Thoracic aorta (tissue), 2 donors: Measurements from ENCODE around the gene JKAMP. TPM values are rescaled to one million over a fixed set of nuclear protein-coding genes. Genes with fewer than 3 reads are reported as not detected.

Experiments used
- ATAC-seq: fragments of 150-250 bp; one replicate; pipeline ENCODE4 v1.8.0; 2017; ENCODE audit warnings: low read depth; ENCODE audit not compliant: insufficient number of reproducible peaks, low FRiP score
- DNase-seq: peaks from one replicate; pipeline ENCODE4 v3.0.0-alpha.2; 2020; ENCODE audit warnings: low spot score
- H3K27ac ChIP-seq, 2 donors: fragments of 200-600 bp; sonication (generic); 1 replicate in 1 of 2; 2 replicates in 1 of 2; pipeline ENCODE4 v1.5.1; 2016; ENCODE audit warnings: mild to moderate bottlenecking in 2 of 2, moderate library complexity in 2 of 2
- H3K27me3 ChIP-seq: fragments of 200-600 bp; sonication (generic); replicated peaks from 2 replicates; pipeline ENCODE4 v1.6.0; 2016; ENCODE audit warnings: mild to moderate bottlenecking; ENCODE audit not compliant: insufficient read depth
- H3K36me3 ChIP-seq: fragments of 200-600 bp; sonication (generic); one replicate; pipeline ENCODE4 v1.5.1; 2016
- H3K4me1 ChIP-seq, 2 donors: fragments of 200-600 bp; sonication (generic); 1 replicate in 1 of 2; 2 replicates in 1 of 2; pipeline versions ENCODE4 v1.5.1 to v1.6.0; 2016; ENCODE audit warnings: low read depth in 2 of 2, mild to moderate bottlenecking in 1 of 2; ENCODE audit not compliant: control insufficient read depth in 1 of 2
- H3K4me3 ChIP-seq: fragments of 200-600 bp; sonication (generic); 2 replicates; pipeline ENCODE4 v1.5.1; 2016; ENCODE audit warnings: mild to moderate bottlenecking
- H3K9me3 ChIP-seq: fragments of 200-600 bp; sonication (generic); 2 replicates; pipeline ENCODE4 v1.5.1; 2016
- total RNA-seq, 2 donors: library from RNA; depleted of rRNA; stranded (reverse); fragments of >200 nt; gene quantifications; one replicate each; pipeline versions ENCODE4 v1.1.0 to v1.2.3, GENCODE V29; 2016
- TF ChIP-seq, protein P1 (sequence below): fragments of 200-600 bp; sonication (generic); IDR thresholded peaks from one replicate; pipeline ENCODE4 v1.5.1; 2019; ENCODE audit warnings: antibody characterized with exemption

The JKAMP gene
- total RNA-seq, 2 donors from 2014 or later, result 57.4 to 75.1 TPM

GRCh38 chr14:59458486-59458885 lies 25.8 kb upstream of the JKAMP start:
- Histone ChIP-seq H3K4me1 (peaks cover 8 to 20% of the 10 kb centered on the region in 2 donors), H3K9me3 (no peaks in the 10 kb centered on the region), H3K4me3 (no peak overlapping the region), H3K27me3 (no peaks in the 10 kb centered on the region), H3K27ac (no peak overlapping the region), H3K36me3 (no peaks in the 10 kb centered on the region)
- ATAC-seq (no peak), DNase-seq (no peak)
- TF ChIP-seq, protein P1, sequence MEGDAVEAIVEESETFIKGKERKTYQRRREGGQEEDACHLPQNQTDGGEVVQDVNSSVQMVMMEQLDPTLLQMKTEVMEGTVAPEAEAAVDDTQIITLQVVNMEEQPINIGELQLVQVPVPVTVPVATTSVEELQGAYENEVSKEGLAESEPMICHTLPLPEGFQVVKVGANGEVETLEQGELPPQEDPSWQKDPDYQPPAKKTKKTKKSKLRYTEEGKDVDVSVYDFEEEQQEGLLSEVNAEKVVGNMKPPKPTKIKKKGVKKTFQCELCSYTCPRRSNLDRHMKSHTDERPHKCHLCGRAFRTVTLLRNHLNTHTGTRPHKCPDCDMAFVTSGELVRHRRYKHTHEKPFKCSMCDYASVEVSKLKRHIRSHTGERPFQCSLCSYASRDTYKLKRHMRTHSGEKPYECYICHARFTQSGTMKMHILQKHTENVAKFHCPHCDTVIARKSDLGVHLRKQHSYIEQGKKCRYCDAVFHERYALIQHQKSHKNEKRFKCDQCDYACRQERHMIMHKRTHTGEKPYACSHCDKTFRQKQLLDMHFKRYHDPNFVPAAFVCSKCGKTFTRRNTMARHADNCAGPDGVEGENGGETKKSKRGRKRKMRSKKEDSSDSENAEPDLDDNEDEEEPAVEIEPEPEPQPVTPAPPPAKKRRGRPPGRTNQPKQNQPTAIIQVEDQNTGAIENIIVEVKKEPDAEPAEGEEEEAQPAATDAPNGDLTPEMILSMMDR, result no peak

DNA sequence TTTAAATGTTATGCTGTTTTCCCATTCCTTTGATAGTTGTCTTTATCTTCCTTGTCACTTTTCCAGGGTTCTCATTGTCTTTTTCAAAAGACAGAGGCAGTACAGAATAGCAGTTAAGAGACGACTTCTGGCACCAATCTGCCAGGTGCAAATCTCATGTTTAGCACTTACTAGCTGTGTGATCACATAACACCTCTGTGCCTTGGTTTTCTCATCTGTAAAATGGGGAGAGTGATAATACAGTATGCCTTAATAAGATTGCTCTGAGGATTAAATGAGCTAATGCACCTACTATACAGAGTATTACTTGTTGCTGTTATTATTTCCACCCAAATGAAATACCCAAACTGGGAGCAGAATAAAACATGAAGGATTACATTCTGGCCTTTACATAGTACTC lies 23.9 kb upstream of the JKAMP start:
- H3K36me3 ChIP-seq, result no peaks in the 10 kb centered on the region

DNA sequence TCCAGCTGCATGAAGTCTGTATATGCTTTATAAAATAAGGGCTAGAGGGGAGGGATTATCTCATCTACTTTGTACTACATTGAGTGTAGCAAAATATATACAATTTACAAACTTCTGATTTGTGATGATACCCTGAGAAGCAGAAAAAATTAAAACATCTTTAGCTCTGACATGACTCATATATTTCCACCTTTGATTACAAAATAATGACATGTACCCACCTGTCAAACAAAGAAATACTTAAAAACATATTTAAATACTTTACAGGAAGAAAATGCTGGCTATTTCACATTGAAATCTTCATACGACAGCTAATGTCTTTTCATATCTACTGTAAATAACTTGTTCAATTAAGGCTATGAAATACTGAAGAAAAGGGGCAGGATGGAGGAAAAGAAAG lies 22.4 kb upstream of the JKAMP start:
- ATAC-seq (no peak), DNase-seq (no peak)
- no peak overlapping the region for H3K4me3 ChIP-seq

More for the DNA sequence above, 23.9 kb upstream of the JKAMP start:
- Histone ChIP-seq H3K4me1 (peaks cover 5 to 16% of the 10 kb centered on the region in 2 donors), H3K27me3 (no peaks in the 10 kb centered on the region), H3K9me3 (no peaks in the 10 kb centered on the region), H3K4me3 (no peak overlapping the region), H3K27ac (no peak overlapping the region)
- no peak for DNase-seq
- no peak for ATAC-seq
- TF ChIP-seq, protein P1, result no peak

DNA sequence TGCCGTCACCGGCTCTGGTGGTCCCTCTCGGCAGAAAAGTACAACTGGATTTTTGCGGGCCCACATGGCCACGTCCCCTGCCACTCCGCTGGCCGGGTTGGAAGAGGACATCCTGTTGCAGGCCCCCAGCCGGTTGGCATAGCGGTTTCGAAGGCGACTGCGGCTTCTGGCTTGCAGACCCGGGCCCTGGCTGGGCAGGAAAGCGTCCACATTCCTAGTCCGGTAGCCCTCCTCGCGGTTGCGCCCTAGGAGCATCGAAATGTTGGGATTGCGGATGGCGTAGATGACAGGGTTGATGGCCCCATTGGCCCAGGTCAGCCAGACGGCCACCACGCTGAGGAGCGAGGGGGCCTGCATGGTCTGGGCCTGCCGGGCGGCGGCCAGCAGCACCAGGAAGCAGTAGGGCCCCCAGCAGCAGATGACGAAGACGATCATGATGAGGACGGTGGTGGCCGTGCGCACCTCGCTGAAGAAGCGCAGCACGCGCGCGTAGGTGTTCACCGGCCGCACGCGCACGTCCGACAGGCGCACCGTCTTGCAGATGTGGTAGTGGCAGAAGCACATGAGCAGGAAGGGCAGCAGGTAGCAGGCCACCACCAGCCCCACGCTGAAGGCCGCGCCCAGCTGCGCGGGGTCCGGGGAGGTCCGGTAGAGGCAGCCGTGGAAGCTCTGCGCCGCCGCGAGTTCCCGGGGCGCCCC lies 20.4 kb upstream of the JKAMP start:
- H3K4me3 ChIP-seq, result peak overlapping the region; percentile 84
- TF ChIP-seq, protein P1, result no peak
- ATAC-seq, result no peak
- no peaks in the 10 kb centered on the region for H3K36me3 ChIP-seq
- H3K27me3 ChIP-seq, result no peaks in the 10 kb centered on the region
- peak overlapping the region; percentile 70 to 82 for H3K27ac ChIP-seq
- H3K9me3 ChIP-seq, result no peaks in the 10 kb centered on the region
- H3K4me1 ChIP-seq, result peaks cover 5 to 16% of the 10 kb centered on the region in 2 donors
- no peak for DNase-seq

More for the DNA sequence above, 22.4 kb upstream of the JKAMP start:
- H3K36me3 ChIP-seq, result no peaks in the 10 kb centered on the region
- no peak overlapping the region for H3K27ac ChIP-seq
- H3K9me3 ChIP-seq, result no peaks in the 10 kb centered on the region
- H3K4me1 ChIP-seq, result peaks cover 5 to 16% of the 10 kb centered on the region in 2 donors
- no peaks in the 10 kb centered on the region for H3K27me3 ChIP-seq
- TF ChIP-seq, protein P1, result no peak

- TF ChIP-seq, protein P1, result no peak
- Histone ChIP-seq H3K4me3 (peak overlapping the region; percentile 84), H3K4me1 (peaks cover 5 to 16% of the 10 kb centered on the region in 2 donors), H3K36me3 (no peaks in the 10 kb centered on the region), H3K27ac (peak overlapping the region; percentile 70 to 82), H3K9me3 (no peaks in the 10 kb centered on the region), H3K27me3 (no peaks in the 10 kb centered on the region)
- ATAC-seq, result peak; percentile 73
- DNase-seq, result no peak
These were observed 19.6 kb upstream of the JKAMP start for GRCh38 chr14:59464486-59465315.
